GM21723 (cell line): ENCODE data around the gene CRX.
"Not testable (repeated sequence)": the region's sequence is repeated elsewhere in the genome, so short reads cannot be mapped to it uniquely, and the experiment has no call there.

Experiments
- ATAC-seq: cut with Tn5 transposase; IDR thresholded peaks from one replicate; pipeline ENCODE4 v1.9.1; 2021; ENCODE audit warnings: mild to moderate bottlenecking, moderate library complexity; ENCODE audit not compliant: unreplicated experiment

Gene CRX

GRCh38 chr19:47858646-47859285, 37.0 kb downstream of the CRX start, which contains the start of gene TPRX2:
Gene TPRX2, plus strand, starts transcription at chr19:47859235. Its CDS starts 12 bp downstream, at chr19:47859247.
- not testable (repeated sequence) for ATAC-seq

- not testable (repeated sequence) for ATAC-seq
These were observed 38.1 kb downstream of the CRX start for GRCh38 chr19:47859838-47860237.

- ATAC-seq: no peak
These were observed 39.0 kb downstream of the CRX start for GRCh38 chr19:47860602-47861297.

- no peak for ATAC-seq
These were observed 39.9 kb downstream of the CRX start for GRCh38 chr19:47861630-47862029.

- ATAC-seq: no peak
These were observed 41.8 kb downstream of the CRX start for GRCh38 chr19:47863514-47863936.

- ATAC-seq: no peak
These were observed 43.4 kb downstream of the CRX start for GRCh38 chr19:47865166-47865565.

GRCh38 chr19:47878906-47879305, 57.2 kb downstream of the CRX start:
- no peak for ATAC-seq

GRCh38 chr19:47879385-47879784, 57.6 kb downstream of the CRX start:
- ATAC-seq: not testable (repeated sequence)

GRCh38 chr19:47881757-47882156, 60.0 kb downstream of the CRX start:
- ATAC-seq: no peak

GRCh38 chr19:47882890-47883289, 61.2 kb downstream of the CRX start:
- ATAC-seq: no peak

- ATAC-seq: no peak
These were observed 63.3 kb downstream of the CRX start for GRCh38 chr19:47885067-47885463.

- no peak for ATAC-seq
These were observed 64.3 kb downstream of the CRX start, which contains the start of gene SULT2A1 for GRCh38 chr19:47886010-47886559. Gene SULT2A1, minus strand, starts transcription at chr19:47886315. Its CDS starts 58 bp downstream, at chr19:47886257.

- no peak for ATAC-seq
These were observed 69.3 kb downstream of the CRX start for GRCh38 chr19:47890865-47891621.

GRCh38 chr19:47891622-47891922, 69.8 kb downstream of the CRX start:
- ATAC-seq: no peak

- ATAC-seq: no peak
These were observed 70.4 kb downstream of the CRX start for GRCh38 chr19:47891923-47892666.
